ENCODE data around the gene ILK. TPM values are rescaled to one million over a fixed set of nuclear protein-coding genes. Genes with fewer than 3 reads are reported as not detected.

Gene ILK
- total RNA-seq, 1 donor from 2014 or later: 167 TPM

DNA sequence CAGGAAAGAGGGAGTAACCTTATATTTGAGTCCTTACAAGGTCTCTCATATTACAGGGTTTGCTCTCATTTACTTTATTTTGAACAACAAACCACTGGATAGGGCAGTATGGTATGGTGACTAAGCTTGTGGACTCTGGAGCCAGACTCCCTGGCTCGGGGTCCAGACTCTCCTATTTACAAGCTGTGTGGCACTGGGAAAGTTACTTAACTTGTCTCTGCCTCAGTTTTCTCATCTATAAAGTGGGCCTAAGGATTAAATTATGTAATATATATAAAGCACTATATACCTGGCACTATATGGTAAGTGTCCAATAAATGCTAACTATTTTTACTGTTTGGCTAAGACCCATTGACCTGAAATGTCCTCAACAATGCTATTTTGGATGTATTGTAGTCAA lies 53.8 kb downstream of the ILK start:
- no peak for DNase-seq

DNA sequence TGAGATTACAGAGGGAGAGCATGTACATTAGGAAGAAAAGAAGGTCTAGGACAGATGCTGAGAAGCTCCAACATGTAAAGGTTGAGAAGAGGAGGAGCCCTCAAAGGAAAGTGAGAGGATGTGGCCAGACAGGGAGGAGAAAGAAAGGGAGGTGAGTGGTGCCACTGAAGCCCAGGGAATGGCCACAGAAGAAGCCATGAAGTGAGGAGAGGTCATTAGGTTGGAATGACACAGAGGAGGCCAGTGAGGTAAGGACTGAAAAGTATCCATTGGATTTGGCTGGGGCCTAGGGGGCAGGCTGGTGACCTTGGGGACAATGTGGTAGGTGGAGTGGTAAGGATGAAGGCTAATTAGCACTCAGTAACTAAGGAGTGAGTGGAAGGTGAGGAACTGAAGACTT lies 55.1 kb downstream of the ILK start:
- no peak for DNase-seq

Other genes starting within 250 kb of the ILK start
- 24.2 TPM for gene SMPD1, start 213.3 kb upstream of the ILK start, total RNA-seq
- gene APBB1, start 184.7 kb upstream of the ILK start, total RNA-seq: 42.4 TPM
- gene HPX, start 162.8 kb upstream of the ILK start, total RNA-seq: 0.31 TPM
- 21.1 TPM for gene TRIM3, start 129.8 kb upstream of the ILK start, total RNA-seq
- gene ARFIP2, start 122.4 kb upstream of the ILK start, total RNA-seq: 31.8 TPM
- gene TIMM10B, start 122.3 kb upstream of the ILK start, total RNA-seq: 28.9 TPM
- gene DNHD1, start 106.5 kb upstream of the ILK start, total RNA-seq: 7.0 TPM
- gene RRP8, start 158 bp upstream of the ILK start, total RNA-seq: 18.4 TPM
- 20.6 TPM for gene TAF10, start 8.4 kb downstream of the ILK start, total RNA-seq
- 59.9 TPM for gene TPP1, start 15.6 kb downstream of the ILK start, total RNA-seq
- gene DCHS1, start 52.0 kb downstream of the ILK start, total RNA-seq: 64.6 TPM
- gene MRPL17, start 79.6 kb downstream of the ILK start, total RNA-seq: 29.2 TPM
- gene OR2AG2, start 168.2 kb downstream of the ILK start, total RNA-seq: not detected
- gene OR2AG1, start 179.2 kb downstream of the ILK start, total RNA-seq: not detected
- gene OR6A2, start 195.9 kb downstream of the ILK start, total RNA-seq: 0.10 TPM
- not detected for gene OR10A5, start 241.9 kb downstream of the ILK start, total RNA-seq